HFFc6 (cell line): ENCODE results near the gene GJC2. TPM values are rescaled to one million over a fixed set of nuclear protein-coding genes. Genes with fewer than 3 reads are reported as not detected.

Experiments
- DNase-seq: peaks from one replicate; pipeline ENCODE4 v3.0.0-alpha.2; 2018
- H3K27ac Mint-ChIP-seq: 2 replicates; pipeline ENCODE4 v1.8.0; 2020; ENCODE audit warnings: mild to moderate bottlenecking, mixed read lengths
- H3K27me3 Mint-ChIP-seq: 2 replicates; pipeline ENCODE4 v1.8.0; 2021; ENCODE audit warnings: mild to moderate bottlenecking, moderate library complexity, mixed read lengths; ENCODE audit not compliant: insufficient read depth
- H3K36me3 Mint-ChIP-seq: 2 replicates; pipeline ENCODE4 v1.8.0; 2021; ENCODE audit warnings: low read depth, mixed read lengths
- H3K4me1 Mint-ChIP-seq: 2 replicates; pipeline ENCODE4 v1.8.0; 2020; ENCODE audit warnings: low read depth, mixed read lengths
- H3K4me3 Mint-ChIP-seq: 2 replicates; pipeline ENCODE4 v1.8.0; 2020; ENCODE audit warnings: mild to moderate bottlenecking, moderate library complexity, mixed read lengths
- H3K9me3 Mint-ChIP-seq: 2 replicates; pipeline ENCODE4 v1.8.0; 2020; ENCODE audit warnings: mild to moderate bottlenecking, mixed read lengths
- total RNA-seq, 6 experiments: library from RNA; stranded (reverse); fragmentation: NEBNext Ultra II Directional; extraction: Animal tissue kit (Norgen Biotek cat#: 25700); gene quantifications; 2 replicates in 1 of 6; 3 replicates in 5 of 6; pipeline ENCODE4 v1.2.3, GENCODE V29; 2021
- TF ChIP-seq, protein P1 (sequence below): fragments of 200-600 bp; sonication (generic); IDR thresholded peaks from 2 replicates; pipeline ENCODE4 v1.5.0; 2021; ENCODE audit warnings: antibody characterized with exemption, mild to moderate bottlenecking

The GJC2 gene
- total RNA-seq, 6 experiments from 2014 or later, result 1.1 to 2.3 (median 1.2) TPM

DNA sequence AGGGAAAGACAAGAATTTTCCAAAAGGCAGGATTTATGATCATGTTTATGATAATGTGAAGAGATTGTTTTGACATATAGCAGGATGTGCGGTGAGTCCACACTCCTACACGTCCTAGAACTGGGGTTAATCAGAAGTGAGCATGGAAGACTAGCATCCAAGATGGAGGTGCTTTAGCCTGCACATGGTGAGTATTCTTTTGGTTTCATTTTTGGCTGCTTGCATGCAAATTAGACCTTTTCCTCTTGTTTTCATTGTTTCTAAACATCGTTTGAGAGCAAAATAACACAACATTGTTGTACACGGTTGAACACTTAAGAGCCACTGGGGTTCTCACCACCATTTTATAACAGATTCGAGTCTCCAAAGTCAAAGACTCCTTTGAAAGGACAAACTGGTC lies 24.5 kb upstream of the GJC2 start:
- H3K9me3 Mint-ChIP-seq, result no peaks in the 10 kb centered on the region
- no peak for DNase-seq
- peaks cover 10% of the 10 kb centered on the region for H3K27me3 Mint-ChIP-seq
- TF ChIP-seq, protein P1, sequence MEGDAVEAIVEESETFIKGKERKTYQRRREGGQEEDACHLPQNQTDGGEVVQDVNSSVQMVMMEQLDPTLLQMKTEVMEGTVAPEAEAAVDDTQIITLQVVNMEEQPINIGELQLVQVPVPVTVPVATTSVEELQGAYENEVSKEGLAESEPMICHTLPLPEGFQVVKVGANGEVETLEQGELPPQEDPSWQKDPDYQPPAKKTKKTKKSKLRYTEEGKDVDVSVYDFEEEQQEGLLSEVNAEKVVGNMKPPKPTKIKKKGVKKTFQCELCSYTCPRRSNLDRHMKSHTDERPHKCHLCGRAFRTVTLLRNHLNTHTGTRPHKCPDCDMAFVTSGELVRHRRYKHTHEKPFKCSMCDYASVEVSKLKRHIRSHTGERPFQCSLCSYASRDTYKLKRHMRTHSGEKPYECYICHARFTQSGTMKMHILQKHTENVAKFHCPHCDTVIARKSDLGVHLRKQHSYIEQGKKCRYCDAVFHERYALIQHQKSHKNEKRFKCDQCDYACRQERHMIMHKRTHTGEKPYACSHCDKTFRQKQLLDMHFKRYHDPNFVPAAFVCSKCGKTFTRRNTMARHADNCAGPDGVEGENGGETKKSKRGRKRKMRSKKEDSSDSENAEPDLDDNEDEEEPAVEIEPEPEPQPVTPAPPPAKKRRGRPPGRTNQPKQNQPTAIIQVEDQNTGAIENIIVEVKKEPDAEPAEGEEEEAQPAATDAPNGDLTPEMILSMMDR, result no peak
- H3K4me1 Mint-ChIP-seq, result peaks cover 10% of the 10 kb centered on the region
- H3K4me3 Mint-ChIP-seq, result no peak overlapping the region
- H3K27ac Mint-ChIP-seq, result no peak overlapping the region
- no peaks in the 10 kb centered on the region for H3K36me3 Mint-ChIP-seq

DNA sequence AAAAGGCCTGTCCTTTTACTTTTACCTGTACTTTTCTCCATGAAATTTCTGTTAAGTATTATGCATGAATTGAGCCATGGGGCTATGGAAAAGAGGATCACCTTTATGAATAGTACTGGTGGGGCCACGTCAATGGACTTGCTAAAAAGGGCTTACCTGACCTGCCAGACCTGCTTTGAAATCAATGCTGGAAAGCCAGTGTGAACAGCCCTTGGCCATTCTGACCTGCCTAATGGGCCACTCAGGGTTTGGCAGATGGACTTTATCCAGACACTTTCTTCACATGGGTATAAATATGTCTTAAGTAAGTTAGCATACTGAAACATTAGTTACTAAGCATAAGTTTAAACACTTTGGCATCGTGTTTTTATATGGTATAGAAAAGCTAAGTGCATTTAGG lies 18.0 kb upstream of the GJC2 start:
- TF ChIP-seq, protein P1, result no peak
- no peak for DNase-seq
- Mint-ChIP-seq H3K27ac (no peak overlapping the region), H3K36me3 (no peaks in the 10 kb centered on the region), H3K4me3 (no peak overlapping the region), H3K9me3 (no peaks in the 10 kb centered on the region), H3K4me1 (peaks cover 6% of the 10 kb centered on the region), H3K27me3 (peaks cover 30% of the 10 kb centered on the region)

- DNase-seq, result no peak
- H3K36me3 Mint-ChIP-seq, result no peaks in the 10 kb centered on the region
- TF ChIP-seq, protein P1, result no peak
- H3K4me3 Mint-ChIP-seq, result no peak overlapping the region
- H3K27me3 Mint-ChIP-seq, result peaks cover 29% of the 10 kb centered on the region
- H3K27ac Mint-ChIP-seq, result no peak overlapping the region
- H3K4me1 Mint-ChIP-seq, result peaks cover 6% of the 10 kb centered on the region
- no peaks in the 10 kb centered on the region for H3K9me3 Mint-ChIP-seq
These were observed 15.1 kb upstream of the GJC2 start for GRCh38 chr1:228134591-228134990.

DNA sequence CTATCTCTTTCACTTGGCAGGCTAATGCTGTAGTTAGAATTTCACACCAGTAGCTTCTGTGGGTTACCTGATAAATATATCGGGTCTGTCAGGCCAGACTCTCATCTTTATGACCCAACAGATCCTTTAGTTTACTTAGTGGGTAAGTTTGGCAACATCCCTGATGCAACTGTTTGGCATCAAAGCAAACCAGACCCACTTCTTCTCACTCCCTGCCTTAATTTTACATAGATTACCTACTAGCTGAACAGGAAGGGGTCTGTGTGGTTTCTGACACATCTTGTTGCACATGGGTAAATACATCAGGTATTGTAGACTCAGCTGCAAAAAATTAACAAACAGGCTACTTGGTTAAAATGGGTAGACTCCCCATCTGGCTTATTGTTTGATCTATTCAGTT lies 12.8 kb upstream of the GJC2 start:
- H3K9me3 Mint-ChIP-seq, result no peaks in the 10 kb centered on the region
- peaks cover 29% of the 10 kb centered on the region for H3K27me3 Mint-ChIP-seq
- no peak overlapping the region for H3K4me3 Mint-ChIP-seq
- no peak for DNase-seq
- no peaks in the 10 kb centered on the region for H3K4me1 Mint-ChIP-seq
- peaks cover 5% of the 10 kb centered on the region; the same call in 1 of the 2 replicates for H3K36me3 Mint-ChIP-seq
- no peak overlapping the region for H3K27ac Mint-ChIP-seq
- TF ChIP-seq, protein P1, result no peak

DNA sequence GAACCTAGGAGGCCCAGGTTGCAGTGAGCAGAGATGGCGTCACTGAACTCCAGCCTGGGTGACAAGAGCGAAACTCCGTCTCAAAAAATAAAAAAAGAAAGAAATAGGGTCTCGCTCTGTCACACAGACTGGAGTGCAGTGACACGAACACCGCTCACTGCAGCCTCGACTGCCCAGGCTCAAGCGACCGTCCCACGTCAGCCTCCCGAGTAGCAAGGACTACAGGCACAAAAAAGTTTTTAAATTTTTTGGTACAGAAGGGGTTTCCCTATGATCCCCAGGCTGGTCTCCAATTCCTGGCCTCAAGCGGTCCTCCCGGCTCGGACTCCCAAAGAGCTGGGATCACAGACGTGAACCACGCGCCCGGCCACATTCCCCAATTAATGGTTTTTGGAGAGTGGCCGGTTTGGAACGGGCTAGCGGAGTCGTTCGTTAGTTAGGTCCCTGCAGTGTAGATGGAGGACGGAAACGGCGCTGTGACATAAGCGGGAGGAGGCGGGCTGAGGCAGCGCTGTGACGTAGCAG lies 10.3 kb upstream of the GJC2 start:
- Mint-ChIP-seq H3K9me3 (no peaks in the 10 kb centered on the region), H3K27ac (peak overlapping the region; percentile 98), H3K27me3 (peaks cover 15% of the 10 kb centered on the region), H3K4me3 (peak overlapping the region; percentile 99), H3K4me1 (peaks cover 15% of the 10 kb centered on the region), H3K36me3 (peaks cover 5% of the 10 kb centered on the region; the same call in 1 of the 2 replicates)
- no peak for DNase-seq
- TF ChIP-seq, protein P1, result no peak
